Measurements from ENCODE around the gene MBD5.

DNA sequence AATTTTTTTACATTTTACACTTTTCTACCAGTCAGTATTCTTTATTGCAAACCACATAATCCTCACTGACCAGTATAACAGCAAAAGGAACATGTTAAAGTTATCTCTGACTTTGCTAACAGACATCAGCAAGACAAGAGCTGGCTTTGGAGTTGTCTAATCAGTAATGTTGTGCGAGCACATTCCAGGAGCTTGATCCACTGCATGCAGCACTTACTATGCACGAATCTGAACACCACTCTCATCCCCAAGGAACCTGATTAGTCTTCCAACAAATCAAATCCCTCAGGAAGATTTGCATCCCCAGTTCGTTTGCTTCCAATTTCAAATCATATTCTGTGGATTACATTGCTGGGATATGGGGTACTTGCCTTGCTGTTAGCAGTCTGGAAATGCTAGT lies 354.3 kb downstream of the MBD5 start:
- TF ChIP-seq, protein P1, sequence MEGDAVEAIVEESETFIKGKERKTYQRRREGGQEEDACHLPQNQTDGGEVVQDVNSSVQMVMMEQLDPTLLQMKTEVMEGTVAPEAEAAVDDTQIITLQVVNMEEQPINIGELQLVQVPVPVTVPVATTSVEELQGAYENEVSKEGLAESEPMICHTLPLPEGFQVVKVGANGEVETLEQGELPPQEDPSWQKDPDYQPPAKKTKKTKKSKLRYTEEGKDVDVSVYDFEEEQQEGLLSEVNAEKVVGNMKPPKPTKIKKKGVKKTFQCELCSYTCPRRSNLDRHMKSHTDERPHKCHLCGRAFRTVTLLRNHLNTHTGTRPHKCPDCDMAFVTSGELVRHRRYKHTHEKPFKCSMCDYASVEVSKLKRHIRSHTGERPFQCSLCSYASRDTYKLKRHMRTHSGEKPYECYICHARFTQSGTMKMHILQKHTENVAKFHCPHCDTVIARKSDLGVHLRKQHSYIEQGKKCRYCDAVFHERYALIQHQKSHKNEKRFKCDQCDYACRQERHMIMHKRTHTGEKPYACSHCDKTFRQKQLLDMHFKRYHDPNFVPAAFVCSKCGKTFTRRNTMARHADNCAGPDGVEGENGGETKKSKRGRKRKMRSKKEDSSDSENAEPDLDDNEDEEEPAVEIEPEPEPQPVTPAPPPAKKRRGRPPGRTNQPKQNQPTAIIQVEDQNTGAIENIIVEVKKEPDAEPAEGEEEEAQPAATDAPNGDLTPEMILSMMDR (IDR thresholded peaks at IDR 0.05), result no peak
- TF ChIP-seq POLR2A (IDR thresholded peaks at IDR 0.05), result no peak

Measured in adrenal gland (tissue), 5 donors.